GM21360 (cell line): ENCODE data around the gene ADGRL1.

Experiments
- ATAC-seq: cut with Tn5 transposase; IDR thresholded peaks from one replicate; pipeline ENCODE4 v1.9.1; 2021; ENCODE audit warnings: mild to moderate bottlenecking, moderate library complexity; ENCODE audit not compliant: unreplicated experiment

The ADGRL1 gene

DNA sequence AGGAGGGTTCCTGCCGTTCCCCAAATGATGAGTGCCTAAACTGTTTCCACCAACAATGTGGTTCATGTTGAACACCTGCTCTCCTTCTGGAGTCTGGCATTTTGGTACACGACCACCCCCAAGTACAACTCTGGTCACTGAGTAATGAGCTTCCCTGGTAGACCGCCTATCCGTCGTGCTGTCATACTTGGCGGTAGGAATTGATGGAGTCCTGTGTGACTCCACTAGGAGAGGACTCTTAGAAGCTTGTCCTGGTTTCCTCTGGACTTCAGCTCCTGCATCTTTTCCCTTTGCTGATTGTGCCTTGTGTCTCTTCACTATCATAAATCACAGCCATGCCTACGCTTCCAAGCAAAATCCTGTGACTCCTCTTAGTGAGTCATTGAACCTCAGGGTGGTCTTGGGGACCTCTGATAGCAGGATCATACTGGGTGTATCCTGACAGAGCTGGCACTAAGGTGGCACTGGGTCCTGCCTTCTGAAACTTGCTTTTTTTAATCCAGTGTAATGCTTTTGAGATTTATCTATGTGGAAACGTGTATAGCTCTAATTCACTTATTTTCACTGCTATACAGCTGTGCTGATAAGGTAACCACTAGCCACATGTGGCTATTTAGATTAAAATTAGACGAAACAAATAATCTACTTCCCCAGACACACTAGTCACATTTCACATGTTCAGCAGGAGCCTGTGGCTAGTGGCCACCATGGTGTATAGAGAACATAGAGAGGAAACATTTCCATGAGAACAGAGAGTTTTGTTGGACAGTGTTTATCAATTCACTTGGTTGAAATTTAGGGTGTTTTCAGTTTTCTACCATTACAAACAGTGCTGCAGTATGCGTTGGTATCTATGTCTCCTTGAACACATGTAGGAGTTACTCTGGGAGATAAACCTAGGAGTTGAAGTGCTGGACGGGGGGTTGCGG lies 63.4 kb downstream of the ADGRL1 start:
- no peak for ATAC-seq

- ATAC-seq, result no peak
Observed at GRCh38 chr19:14141041-14141440, 64.9 kb downstream of the ADGRL1 start.

- no peak for ATAC-seq
Observed at GRCh38 chr19:14139944-14140343, 66.0 kb downstream of the ADGRL1 start.

GRCh38 chr19:14138576-14139265 lies 67.2 kb downstream of the ADGRL1 start:
- ATAC-seq, result no peak

DNA sequence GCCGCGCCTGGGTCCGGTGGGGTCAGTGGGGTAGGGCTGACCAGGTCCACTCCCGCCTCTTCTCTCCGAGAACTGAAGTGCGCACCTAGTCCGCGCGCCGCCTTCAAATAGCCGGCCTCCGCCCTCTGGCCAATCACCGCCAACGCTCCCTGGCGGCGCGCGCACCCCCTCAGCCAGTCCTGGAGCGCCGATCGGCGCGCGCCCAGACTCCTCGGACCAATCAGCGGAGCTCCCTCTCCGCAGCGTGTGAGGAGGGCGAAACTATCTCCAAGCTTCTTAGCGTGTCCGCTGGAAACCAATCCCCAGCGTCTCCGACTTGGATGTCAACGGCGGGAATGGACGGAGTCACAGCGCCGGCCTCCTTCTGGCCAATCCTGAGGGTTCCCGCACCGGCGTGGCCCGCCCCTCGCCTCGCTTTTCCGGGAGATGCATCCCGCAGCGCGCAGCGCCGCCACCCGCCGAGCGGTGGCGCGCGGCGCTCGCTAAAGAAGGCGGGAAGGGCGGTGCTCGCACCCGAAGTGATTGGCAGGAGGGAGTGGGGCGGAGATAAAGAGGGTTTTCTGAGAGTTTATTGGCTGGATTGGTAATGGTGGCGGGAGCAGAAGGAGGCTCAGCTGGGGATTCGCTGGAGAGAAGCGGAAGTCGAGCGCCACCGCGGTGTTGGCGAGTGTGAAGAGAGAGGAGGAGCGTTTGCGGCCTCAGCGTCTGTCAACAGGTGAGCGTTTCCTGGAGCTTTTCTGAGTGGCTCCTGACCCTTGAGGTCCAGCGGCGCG lies 69.3 kb downstream of the ADGRL1 start, which contains the start of gene ASF1B:
TSS of gene ASF1B (minus strand) at position 81 of the 773 bp plus-strand sequence. CDS start 133 bp downstream, outside the sequence.
- ATAC-seq, result peak; percentile 73

GRCh38 chr19:14135985-14136508 lies 69.9 kb downstream of the ADGRL1 start:
- peak; percentile 3 for ATAC-seq

GRCh38 chr19:14135355-14135754 lies 70.6 kb downstream of the ADGRL1 start:
- no peak for ATAC-seq

DNA sequence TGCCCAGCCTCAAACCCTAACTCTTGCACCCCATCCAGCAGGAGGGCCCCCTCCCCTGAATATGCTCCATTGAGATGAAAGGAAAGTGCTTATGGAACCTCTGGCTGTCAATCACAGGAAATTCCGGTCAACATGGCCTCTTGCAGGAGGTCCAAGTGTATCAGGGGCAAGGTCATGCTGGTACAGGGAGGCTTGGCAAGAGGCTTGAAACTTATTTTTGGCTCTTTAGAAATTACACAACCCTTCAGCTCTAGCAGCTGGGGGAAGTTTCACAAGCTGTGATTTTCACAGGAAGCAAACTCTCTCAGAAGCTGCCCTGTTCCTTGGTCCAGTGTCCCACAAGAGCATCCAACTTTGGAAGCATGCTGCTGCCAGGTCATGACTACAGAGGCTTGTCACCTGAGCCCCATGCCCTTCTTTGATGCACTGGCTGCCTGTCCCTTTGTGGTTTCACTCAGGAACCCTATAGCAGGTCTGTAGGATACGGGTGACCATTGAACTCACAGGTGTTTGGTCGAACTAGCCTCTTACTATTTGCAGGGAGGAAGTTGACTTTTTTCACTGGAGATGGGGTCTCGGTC lies 78.0 kb downstream of the ADGRL1 start:
- no peak for ATAC-seq

DNA sequence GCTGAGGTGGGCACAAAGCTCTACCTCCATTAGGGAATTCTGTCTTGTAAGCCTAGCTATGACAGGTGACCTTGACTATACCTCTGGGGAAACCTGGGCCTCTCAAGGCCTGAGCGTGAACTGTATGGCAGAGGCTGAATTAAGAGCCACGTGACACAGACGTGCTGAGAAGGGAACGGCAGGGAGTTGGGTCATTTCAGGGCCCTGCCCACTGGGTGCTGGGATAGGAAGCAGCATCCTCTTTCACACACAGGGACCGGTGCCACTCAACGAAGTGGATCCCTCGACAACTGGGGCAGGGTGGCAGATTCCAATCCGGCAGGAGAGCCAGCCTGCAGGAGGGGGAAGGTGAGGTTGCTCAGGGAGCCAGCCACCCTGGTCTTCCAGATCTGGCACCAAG lies 78.8 kb downstream of the ADGRL1 start:
- ATAC-seq, result no peak

GRCh38 chr19:14122924-14123323 lies 83.0 kb downstream of the ADGRL1 start:
- ATAC-seq, result no peak

DNA sequence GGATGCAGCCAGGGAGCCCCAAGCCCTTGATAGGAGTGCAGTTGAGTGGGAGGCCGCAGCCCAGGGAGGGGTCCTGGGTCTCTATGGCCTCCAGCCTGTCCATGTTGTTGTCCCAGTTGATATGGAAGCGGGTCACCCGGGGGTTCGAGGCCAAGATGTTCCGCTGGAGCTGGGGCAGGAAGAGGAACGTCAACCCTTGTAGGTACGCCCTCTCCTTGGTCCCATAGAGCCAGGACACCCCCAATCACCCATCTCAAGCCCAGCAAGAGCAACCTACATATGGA lies 85.5 kb downstream of the ADGRL1 start:
- no peak for ATAC-seq

DNA sequence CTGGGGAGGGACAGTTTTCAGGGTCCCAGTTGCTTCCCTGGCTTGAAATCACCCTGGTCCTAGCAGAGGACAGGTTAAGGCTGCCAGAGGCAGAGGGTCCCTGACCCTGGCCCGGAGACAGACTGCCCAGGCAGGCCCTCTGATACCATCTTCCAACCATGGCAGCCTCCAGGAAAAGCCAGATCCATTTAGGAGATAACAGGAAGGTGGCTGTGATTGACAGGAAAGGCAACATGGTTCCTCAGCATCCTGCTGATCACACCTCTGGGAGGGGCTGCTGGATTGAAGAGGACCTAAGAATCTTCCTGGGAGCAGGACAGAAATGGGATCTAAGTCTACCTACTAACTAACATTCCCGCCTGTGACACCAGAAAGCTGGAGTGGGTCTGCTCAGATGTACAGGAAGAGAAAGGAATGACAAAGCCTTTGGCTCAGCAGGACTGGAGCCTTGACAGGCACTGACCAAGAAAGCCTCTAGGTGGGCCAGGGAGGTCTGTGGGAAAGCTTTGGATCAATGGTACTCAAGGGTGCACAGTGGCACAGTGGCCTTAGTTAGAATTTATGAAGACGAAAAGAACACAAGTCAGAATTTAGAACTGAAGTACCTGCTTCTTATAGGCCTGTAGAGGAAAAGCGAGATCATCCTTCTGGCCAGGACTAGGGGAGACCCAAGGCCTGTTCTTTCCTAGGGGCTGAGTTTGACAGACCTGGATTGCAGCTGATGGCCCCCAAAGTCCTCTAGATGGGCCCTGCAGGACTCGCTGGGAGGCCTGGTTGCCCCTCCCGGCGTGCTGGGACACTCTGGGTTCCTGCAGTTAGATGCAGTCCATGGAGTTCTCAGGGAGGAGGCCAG lies 86.1 kb downstream of the ADGRL1 start:
- no peak for ATAC-seq

DNA sequence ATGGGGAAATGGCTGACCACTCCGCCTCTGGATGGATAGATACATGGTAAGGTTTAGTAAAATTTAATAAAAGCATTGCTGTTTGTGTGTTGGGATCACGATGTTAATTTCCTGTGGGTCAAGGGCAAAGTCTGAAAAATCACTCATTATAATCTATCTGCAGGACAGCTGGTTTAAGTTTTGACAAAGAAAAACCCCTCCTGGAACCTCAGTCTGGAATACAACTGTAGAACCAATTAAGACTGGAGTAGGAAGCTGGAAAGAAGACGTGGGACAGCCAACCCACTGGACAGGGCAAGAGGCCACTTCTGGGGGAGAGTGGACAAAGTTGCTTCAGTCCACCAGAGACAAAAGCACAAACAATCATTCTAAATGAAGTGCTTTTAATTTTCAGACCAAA lies 86.8 kb downstream of the ADGRL1 start:
- no peak for ATAC-seq

- no peak for ATAC-seq
Observed at GRCh38 chr19:14118165-14119051, 87.6 kb downstream of the ADGRL1 start.

DNA sequence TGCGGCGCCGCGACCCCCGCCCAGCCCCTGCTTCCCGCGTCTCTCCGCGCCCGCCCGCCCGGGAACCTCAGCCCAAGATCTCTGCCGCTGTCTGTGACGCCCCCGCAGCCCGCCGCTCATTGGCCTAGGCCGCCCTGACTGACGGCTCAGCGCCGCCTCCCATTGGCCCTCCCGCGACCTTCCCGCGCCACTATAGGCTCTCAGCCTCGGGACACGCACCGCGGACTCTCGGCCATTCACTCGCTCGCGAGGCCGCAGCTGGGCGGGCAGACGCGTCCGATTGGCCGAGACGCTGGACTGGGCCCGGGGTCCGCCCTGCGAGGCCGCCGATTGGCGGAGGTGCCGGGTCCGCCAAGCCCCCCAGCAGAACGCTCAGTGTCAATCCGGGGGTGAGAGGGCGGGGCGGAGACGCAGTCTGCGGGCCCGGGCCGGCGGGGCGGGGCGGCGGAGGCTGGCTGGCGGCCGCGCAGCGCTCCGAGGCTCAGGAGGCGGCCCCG lies 88.3 kb downstream of the ADGRL1 start, which contains the start of gene PRKACA:
TSS of gene PRKACA (minus strand) at position 95 of the 497 bp plus-strand sequence. CDS start 215 bp downstream, outside the sequence.
- peak; percentile 90 for ATAC-seq

- ATAC-seq, result peak; percentile 8
Observed at GRCh38 chr19:14116918-14117578, 88.9 kb downstream of the ADGRL1 start.

GRCh38 chr19:14116525-14116917 lies 89.4 kb downstream of the ADGRL1 start:
- ATAC-seq, result no peak

GRCh38 chr19:14115756-14116155 lies 90.2 kb downstream of the ADGRL1 start:
- no peak for ATAC-seq
